GM12891 (cell line): ENCODE measurements around the gene MEAF6.

Experiments used
- POLR2A ChIP-seq: IDR thresholded peaks from 2 replicates; pipeline ENCODE4 v1.6.1; 2011; ENCODE audit warnings: low read depth, low read length, control low read depth
- POLR2AphosphoS5 ChIP-seq: IDR thresholded peaks from 2 replicates; pipeline ENCODE4 v1.6.1; 2011; ENCODE audit warnings: low read depth, low read length, control low read depth
- POU2F2 ChIP-seq: IDR thresholded peaks from 2 replicates; pipeline ENCODE4 v1.6.1; 2011; ENCODE audit warnings: low read depth, mild to moderate bottlenecking, control low read depth, low read length, moderate library complexity
- TAF1 ChIP-seq: IDR thresholded peaks from 2 replicates; pipeline ENCODE4 v1.6.1; 2011; ENCODE audit warnings: low read depth, low read length, control low read depth

DNA sequence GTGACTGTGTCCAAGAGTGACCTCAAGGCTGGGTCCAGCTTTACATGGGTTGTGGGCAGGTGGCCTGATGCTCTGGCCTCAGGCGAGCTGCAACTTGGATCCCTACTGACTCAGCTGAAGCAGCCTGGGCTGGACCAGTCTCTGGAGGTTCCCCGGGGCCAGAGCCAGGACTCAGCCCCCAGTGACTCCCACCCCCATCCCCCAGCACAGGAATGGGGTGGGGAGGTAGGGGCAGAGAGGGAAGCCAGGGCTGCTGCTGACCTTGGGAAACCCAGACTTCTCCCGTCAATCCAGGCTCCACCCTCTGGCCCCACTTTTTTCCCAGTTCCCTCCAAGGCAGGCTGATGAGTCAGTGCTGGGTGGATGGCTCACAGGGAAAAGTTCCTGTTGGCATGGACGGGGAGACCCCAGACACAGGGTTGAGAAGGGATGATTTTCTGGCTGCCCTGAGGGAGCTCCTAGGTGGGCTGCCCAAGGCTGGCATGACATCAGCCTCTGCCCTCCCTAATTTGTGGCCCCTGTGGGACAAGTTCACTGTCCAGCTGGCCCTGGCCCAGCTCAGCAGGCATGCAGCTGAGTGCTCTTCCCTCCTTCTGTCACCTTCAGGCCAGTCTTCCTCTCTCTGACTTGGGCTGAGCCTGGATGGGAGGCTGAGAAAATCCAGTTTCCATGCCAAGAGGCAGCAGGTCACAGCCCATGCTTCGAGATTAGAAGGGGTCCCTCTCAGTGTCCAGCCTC, 37.9 kb downstream of the MEAF6 start:
- TF ChIP-seq POLR2A (peak; percentile 39), POLR2AphosphoS5 (no peak; the same call in 1 of the 2 replicates), TAF1 (no peak), POU2F2 (no peak)
